ENCODE data around the gene PIK3AP1. TPM values are rescaled to one million over a fixed set of nuclear protein-coding genes. Genes with fewer than 3 reads are reported as not detected.

The PIK3AP1 gene
- total RNA-seq, 4 donors from 2014 or later = 3.1 to 15.5 (median 5.5) TPM

DNA sequence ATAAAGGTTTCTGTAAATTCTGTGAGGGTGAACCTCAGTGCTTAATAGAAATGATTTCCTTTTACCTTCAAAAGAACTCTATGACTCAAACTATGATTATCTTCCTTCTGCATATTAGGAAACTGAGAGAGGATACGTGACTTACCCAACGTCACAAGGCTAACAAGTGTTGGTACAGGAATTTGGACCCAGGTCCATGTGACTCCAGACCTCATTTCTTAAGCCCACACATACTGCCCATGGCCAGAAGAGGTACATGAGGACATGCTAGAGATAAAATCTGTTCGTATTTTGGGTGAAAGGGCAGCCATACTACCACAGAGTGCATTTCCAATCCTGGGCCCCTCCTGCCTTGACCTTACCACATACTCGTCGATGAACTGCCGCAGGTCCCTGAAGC, 72.0 kb downstream of the PIK3AP1 start:
- WGBS, 2 donors (ENCODE audit: low coverage in 1 of 2) = 73 to 89% methylated on average over 4 to 6 of the region's 6 CpGs
- no peak for ATAC-seq
- no peaks in the 10 kb centered on the region for H3K27me3 ChIP-seq
- TF ChIP-seq POLR2AphosphoS5 (IDR thresholded peaks at IDR 0.05) = no peak
- TF ChIP-seq, protein P1, sequence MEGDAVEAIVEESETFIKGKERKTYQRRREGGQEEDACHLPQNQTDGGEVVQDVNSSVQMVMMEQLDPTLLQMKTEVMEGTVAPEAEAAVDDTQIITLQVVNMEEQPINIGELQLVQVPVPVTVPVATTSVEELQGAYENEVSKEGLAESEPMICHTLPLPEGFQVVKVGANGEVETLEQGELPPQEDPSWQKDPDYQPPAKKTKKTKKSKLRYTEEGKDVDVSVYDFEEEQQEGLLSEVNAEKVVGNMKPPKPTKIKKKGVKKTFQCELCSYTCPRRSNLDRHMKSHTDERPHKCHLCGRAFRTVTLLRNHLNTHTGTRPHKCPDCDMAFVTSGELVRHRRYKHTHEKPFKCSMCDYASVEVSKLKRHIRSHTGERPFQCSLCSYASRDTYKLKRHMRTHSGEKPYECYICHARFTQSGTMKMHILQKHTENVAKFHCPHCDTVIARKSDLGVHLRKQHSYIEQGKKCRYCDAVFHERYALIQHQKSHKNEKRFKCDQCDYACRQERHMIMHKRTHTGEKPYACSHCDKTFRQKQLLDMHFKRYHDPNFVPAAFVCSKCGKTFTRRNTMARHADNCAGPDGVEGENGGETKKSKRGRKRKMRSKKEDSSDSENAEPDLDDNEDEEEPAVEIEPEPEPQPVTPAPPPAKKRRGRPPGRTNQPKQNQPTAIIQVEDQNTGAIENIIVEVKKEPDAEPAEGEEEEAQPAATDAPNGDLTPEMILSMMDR (IDR thresholded peaks at IDR 0.05) = no peak
- no peak for TF ChIP-seq POLR2A (IDR thresholded peaks at IDR 0.05)
- TF ChIP-seq EP300 (IDR thresholded peaks at IDR 0.05) = no peak
- H3K4me1 ChIP-seq = no peaks in the 10 kb centered on the region
- H3K9me3 ChIP-seq = no peaks in the 10 kb centered on the region
- no peak overlapping the region for H3K27ac ChIP-seq
- no peak overlapping the region for H3K4me3 ChIP-seq
- no peaks in the 10 kb centered on the region for H3K36me3 ChIP-seq

DNA sequence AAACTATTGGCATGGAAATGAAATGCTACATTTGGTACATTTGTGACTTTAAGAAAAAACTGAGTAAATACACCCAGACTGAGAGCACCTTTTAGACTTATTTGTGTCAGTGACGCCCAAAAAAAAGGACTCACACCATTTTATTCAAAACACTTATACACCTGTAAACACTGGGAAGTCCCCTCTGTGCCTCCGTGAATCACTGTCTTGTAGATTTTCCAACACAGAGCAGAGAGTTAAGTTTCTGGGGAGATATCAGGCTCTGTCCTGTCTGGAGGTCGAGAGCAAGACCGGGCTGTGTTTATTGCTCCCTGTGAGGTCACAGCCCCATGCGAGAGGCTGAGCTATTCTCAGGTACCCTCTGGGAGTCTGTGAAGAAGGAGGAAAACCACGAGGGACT, 72.8 kb downstream of the PIK3AP1 start:
- H3K27me3 ChIP-seq = no peaks in the 10 kb centered on the region
- no peak overlapping the region for H3K4me3 ChIP-seq
- ATAC-seq = no peak
- no peaks in the 10 kb centered on the region for H3K4me1 ChIP-seq
- no peaks in the 10 kb centered on the region for H3K36me3 ChIP-seq
- no peaks in the 10 kb centered on the region for H3K9me3 ChIP-seq
- TF ChIP-seq, protein P1 (IDR thresholded peaks at IDR 0.05) = no peak
- TF ChIP-seq POLR2A (IDR thresholded peaks at IDR 0.05) = no peak
- H3K27ac ChIP-seq = no peak overlapping the region
- whole genome bisulfite sequencing, 2 donors (ENCODE audit: low coverage in 1 of 2) = 48 to 60% methylated on average over 4 to 6 of the region's 6 CpGs

GRCh38 chr10:96646751-96647166, 73.6 kb downstream of the PIK3AP1 start:
- TF ChIP-seq EP300 (IDR thresholded peaks at IDR 0.05) (no peak), POLR2AphosphoS5 (IDR thresholded peaks at IDR 0.05) (no peak), POLR2A (IDR thresholded peaks at IDR 0.05) (no peak)
- TF ChIP-seq, protein P1 (IDR thresholded peaks at IDR 0.05) = no peak
- Histone ChIP-seq H3K27ac (no peak overlapping the region), H3K36me3 (no peaks in the 10 kb centered on the region), H3K27me3 (no peaks in the 10 kb centered on the region), H3K4me1 (no peaks in the 10 kb centered on the region), H3K9me3 (no peaks in the 10 kb centered on the region), H3K4me3 (no peak overlapping the region)
- no peak for ATAC-seq
- WGBS, 2 donors (ENCODE audit: low coverage in 1 of 2) = 74 to 100% methylated on average over 2 to 3 of the region's 3 CpGs

DNA sequence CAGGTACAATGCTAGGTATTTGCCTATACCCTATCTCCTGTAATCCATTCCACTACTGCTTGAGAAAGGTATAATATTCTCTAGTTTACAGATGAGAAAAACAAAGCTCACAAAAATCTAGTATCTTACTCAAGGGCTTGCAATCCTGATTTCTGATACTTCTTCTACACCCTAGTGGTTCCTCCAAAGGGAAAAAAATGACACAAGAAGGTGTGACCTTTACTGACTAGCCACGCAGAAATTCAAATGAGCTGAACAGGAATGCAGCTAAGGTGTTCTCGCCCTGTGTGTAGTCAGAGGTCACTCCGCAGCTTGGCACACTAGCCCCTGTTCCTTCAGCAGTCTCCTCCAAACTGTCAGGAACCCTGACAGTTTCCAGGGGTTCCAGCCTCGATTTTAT, 74.0 kb downstream of the PIK3AP1 start:
- no peak overlapping the region for H3K27ac ChIP-seq
- H3K4me1 ChIP-seq = no peaks in the 10 kb centered on the region

GRCh38 chr10:96645191-96645721, 75.1 kb downstream of the PIK3AP1 start:
- TF ChIP-seq POLR2AphosphoS5 (IDR thresholded peaks at IDR 0.05) (no peak), EP300 (IDR thresholded peaks at IDR 0.05) (no peak), POLR2A (IDR thresholded peaks at IDR 0.05) (no peak)
- TF ChIP-seq, protein P1 (IDR thresholded peaks at IDR 0.05) = no peak
- no peaks in the 10 kb centered on the region for H3K9me3 ChIP-seq
- WGBS, 2 donors (ENCODE audit: low coverage in 1 of 2) = 22 to 66% methylated on average over 1 to 9 of the region's 13 CpGs
- H3K4me1 ChIP-seq = no peaks in the 10 kb centered on the region
- no peak overlapping the region for H3K4me3 ChIP-seq
- peak overlapping the region in 1 of 4 donors; percentile 17 for H3K27ac ChIP-seq
- peak; percentile 48 for ATAC-seq
- H3K36me3 ChIP-seq = no peaks in the 10 kb centered on the region
- no peaks in the 10 kb centered on the region for H3K27me3 ChIP-seq

More for the DNA sequence above, 74.0 kb downstream of the PIK3AP1 start:
- no peak for TF ChIP-seq POLR2A (IDR thresholded peaks at IDR 0.05)
- TF ChIP-seq POLR2AphosphoS5 (IDR thresholded peaks at IDR 0.05) = no peak
- no peak for ATAC-seq
- no peaks in the 10 kb centered on the region for H3K27me3 ChIP-seq
- WGBS, 2 donors (ENCODE audit: low coverage in 1 of 2) = 71 to 88% methylated on average over 1 to 4 of the region's 4 CpGs
- no peaks in the 10 kb centered on the region for H3K9me3 ChIP-seq
- H3K36me3 ChIP-seq = no peaks in the 10 kb centered on the region
- no peak overlapping the region for H3K4me3 ChIP-seq

Measured in gastroesophageal sphincter (tissue), 4 donors.